Ishikawa (cell line): ENCODE results near the gene C12orf43.

Experiments
- CREB1 ChIP-seq: IDR thresholded peaks from 2 replicates; pipeline ENCODE4 v1.6.1; 2012; ENCODE audit warnings: low read depth
- EP300 ChIP-seq: IDR thresholded peaks from 2 replicates; pipeline ENCODE4 v1.6.1; 2012; ENCODE audit warnings: borderline replicate concordance
- FOXM1 ChIP-seq: IDR thresholded peaks from 2 replicates; pipeline ENCODE4 v1.6.1; 2012; ENCODE audit warnings: low read depth, borderline replicate concordance
- MAX ChIP-seq: IDR thresholded peaks from 2 replicates; pipeline ENCODE4 v1.6.1; 2012
- NFIC ChIP-seq: IDR thresholded peaks from 2 replicates; pipeline ENCODE4 v1.6.1; 2012
- RAD21 ChIP-seq: IDR thresholded peaks from 2 replicates; pipeline ENCODE4 v1.6.1; 2012; ENCODE audit warnings: low read depth
- REST ChIP-seq: IDR thresholded peaks from 2 replicates; pipeline ENCODE4 v1.6.1; 2012; ENCODE audit warnings: low read depth, mild to moderate bottlenecking
- TAF1 ChIP-seq: IDR thresholded peaks from 2 replicates; pipeline ENCODE4 v1.6.1; 2012; ENCODE audit warnings: low read depth, mild to moderate bottlenecking
- TEAD4 ChIP-seq: IDR thresholded peaks from 2 replicates; pipeline ENCODE4 v1.6.1; 2012
- USF1 ChIP-seq: IDR thresholded peaks from 2 replicates; pipeline ENCODE4 v1.6.1; 2012
- YY1 ChIP-seq: IDR thresholded peaks from 2 replicates; pipeline ENCODE4 v1.6.1; 2012; ENCODE audit warnings: low read depth
- ZBTB7A ChIP-seq: IDR thresholded peaks from 2 replicates; pipeline ENCODE4 v1.6.1; 2012; ENCODE audit warnings: low read depth

GRCh38 chr12:121038861-121039668 lies 22.8 kb upstream of the C12orf43 start, which contains the start of gene OASL:
- TF ChIP-seq USF1: no peak
- no peak for TF ChIP-seq MAX
- TF ChIP-seq FOXM1: no peak
- TF ChIP-seq REST: no peak
- no peak for TF ChIP-seq ZBTB7A
- TF ChIP-seq RAD21: no peak
- no peak for TF ChIP-seq TAF1
- no peak for TF ChIP-seq NFIC
- TF ChIP-seq EP300: no peak
- TF ChIP-seq TEAD4: no peak
- TF ChIP-seq CREB1: no peak
- no peak for TF ChIP-seq YY1
